ENCODE data around the gene CTCFL. TPM values are rescaled to one million over a fixed set of nuclear protein-coding genes. Genes with fewer than 3 reads are reported as not detected.

Gene CTCFL
- total and polyA plus RNA-seq, 2 of the 13 experiments (the other 11 are each of a cell fraction or from before 2014, with no cell fraction given): 0.04 TPM; not detected in 1

DNA sequence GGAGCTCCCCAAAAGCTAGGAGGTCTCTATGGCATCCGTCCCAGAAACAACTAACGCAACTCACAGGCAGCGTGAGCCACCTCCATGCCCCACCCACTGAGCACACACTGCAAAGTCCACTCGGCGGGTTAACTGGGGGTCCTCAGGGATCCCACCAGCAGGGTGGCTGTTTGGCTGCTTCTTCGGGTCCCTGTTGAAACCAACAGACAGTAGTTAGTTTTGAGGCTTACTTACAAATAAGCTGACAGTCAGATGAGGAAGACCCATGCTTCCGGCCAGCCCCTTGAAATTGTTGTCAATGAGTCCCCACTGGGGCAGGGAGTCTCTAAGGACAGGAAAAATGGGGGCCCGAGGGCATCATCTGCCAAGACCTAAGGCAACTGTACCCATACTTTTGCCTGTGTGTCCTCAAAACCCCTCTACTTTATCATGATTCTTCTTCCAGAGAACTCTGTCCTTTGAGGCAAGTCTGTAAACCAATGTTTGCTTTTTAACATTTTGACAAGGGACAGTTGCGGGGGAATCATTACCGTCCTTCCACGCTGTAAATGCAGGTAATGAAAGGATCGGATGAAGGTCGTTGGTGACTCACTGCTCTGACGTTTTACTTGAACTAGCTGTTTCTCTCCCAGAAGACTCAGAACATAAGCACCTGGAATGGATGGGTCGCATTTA is 33.8 kb upstream of the CTCFL start (continued):
- TF ChIP-seq, protein P1, sequence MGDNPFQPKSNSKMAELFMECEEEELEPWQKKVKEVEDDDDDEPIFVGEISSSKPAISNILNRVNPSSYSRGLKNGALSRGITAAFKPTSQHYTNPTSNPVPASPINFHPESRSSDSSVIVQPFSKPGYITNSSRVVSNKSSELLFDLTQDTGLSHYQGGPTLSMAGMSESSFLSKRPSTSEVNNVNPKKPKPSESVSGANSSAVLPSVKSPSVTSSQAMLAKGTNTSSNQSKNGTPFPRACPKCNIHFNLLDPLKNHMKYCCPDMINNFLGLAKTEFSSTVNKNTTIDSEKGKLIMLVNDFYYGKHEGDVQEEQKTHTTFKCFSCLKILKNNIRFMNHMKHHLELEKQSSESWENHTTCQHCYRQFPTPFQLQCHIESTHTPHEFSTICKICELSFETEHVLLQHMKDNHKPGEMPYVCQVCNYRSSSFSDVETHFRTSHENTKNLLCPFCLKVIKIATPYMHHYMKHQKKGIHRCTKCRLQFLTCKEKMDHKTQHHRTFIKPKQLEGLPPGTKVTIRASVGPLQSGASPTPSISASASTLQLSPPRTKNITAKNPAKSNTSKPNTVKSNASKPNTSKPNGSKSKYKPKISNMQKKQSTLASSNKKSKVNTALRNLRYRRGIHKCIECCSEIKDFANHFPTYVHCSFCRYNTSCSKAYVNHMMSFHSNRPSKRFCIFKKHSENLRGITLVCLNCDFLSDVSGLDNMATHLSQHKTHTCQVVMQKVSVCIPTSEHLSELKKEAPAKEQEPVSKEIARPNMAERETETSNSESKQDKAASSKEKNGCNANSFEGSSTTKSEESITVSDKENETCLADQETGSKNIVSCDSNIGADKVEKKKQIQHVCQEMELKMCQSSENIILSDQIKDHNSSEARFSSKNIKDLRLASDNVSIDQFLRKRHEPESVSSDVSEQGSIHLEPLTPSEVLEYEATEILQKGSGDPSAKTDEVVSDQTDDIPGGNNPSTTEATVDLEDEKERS (CRISPR knock-in tag; IDR thresholded peaks at IDR 0.05): peak; percentile 78; the same call in 1 of the 2 replicates
- TF ChIP-seq ZBTB7B (CRISPR knock-in tag; IDR thresholded peaks at IDR 0.05) (peak; percentile 91; the same call in 1 of the 2 replicates), MED8 (CRISPR knock-in tag; IDR thresholded peaks at IDR 0.05; ENCODE audit: insufficient replicate concordance) (no peak), ZNF512 (CRISPR knock-in tag; IDR thresholded peaks at IDR 0.05) (no peak), REL (CRISPR knock-in tag; conservative IDR thresholded peaks at IDR 0.05) (no peak), MXD4 (CRISPR knock-in tag; IDR thresholded peaks at IDR 0.05) (peak; percentile 39; the same call in 1 of the 2 replicates), ZNF772 (CRISPR knock-in tag; IDR thresholded peaks at IDR 0.05) (no peak), TBX2 (CRISPR knock-in tag; IDR thresholded peaks at IDR 0.05; ENCODE audit: borderline replicate concordance) (peak; percentile 47; the same call in 1 of the 2 replicates), ZNF138 (CRISPR knock-in tag; IDR thresholded peaks at IDR 0.05; ENCODE audit: low read depth) (no peak), STAG1 (CRISPR knock-in tag; IDR thresholded peaks at IDR 0.05) (no peak), ATF1 (CRISPR knock-in tag; IDR thresholded peaks at IDR 0.05) (no peak; the same call in 1 of the 2 replicates), ELF1 (CRISPR knock-in tag; IDR thresholded peaks at IDR 0.05) (no peak), MBD4 (IDR thresholded peaks at IDR 0.05; ENCODE audit: borderline replicate concordance, low read length) (no peak), ZFP91 (CRISPR knock-in tag; IDR thresholded peaks at IDR 0.05; ENCODE audit: borderline replicate concordance) (no peak), ATAD3A (CRISPR knock-in tag; IDR thresholded peaks at IDR 0.05) (no peak), TARDBP (CRISPR knock-in tag; IDR thresholded peaks at IDR 0.05) (peak; percentile 41; the same call in 1 of the 2 replicates)
- TF ChIP-seq, protein P2, sequence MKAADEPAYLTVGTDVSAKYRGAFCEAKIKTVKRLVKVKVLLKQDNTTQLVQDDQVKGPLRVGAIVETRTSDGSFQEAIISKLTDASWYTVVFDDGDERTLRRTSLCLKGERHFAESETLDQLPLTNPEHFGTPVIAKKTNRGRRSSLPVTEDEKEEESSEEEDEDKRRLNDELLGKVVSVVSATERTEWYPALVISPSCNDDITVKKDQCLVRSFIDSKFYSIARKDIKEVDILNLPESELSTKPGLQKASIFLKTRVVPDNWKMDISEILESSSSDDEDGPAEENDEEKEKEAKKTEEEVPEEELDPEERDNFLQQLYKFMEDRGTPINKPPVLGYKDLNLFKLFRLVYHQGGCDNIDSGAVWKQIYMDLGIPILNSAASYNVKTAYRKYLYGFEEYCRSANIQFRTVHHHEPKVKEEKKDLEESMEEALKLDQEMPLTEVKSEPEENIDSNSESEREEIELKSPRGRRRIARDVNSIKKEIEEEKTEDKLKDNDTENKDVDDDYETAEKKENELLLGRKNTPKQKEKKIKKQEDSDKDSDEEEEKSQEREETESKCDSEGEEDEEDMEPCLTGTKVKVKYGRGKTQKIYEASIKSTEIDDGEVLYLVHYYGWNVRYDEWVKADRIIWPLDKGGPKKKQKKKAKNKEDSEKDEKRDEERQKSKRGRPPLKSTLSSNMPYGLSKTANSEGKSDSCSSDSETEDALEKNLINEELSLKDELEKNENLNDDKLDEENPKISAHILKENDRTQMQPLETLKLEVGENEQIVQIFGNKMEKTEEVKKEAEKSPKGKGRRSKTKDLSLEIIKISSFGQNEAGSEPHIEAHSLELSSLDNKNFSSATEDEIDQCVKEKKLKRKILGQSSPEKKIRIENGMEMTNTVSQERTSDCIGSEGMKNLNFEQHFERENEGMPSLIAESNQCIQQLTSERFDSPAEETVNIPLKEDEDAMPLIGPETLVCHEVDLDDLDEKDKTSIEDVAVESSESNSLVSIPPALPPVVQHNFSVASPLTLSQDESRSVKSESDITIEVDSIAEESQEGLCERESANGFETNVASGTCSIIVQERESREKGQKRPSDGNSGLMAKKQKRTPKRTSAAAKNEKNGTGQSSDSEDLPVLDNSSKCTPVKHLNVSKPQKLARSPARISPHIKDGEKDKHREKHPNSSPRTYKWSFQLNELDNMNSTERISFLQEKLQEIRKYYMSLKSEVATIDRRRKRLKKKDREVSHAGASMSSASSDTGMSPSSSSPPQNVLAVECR (CRISPR knock-in tag; IDR thresholded peaks at IDR 0.05; ENCODE audit: borderline replicate concordance): peak; percentile 42; the same call in 1 of the 2 replicates
- TF ChIP-seq, protein P3, sequence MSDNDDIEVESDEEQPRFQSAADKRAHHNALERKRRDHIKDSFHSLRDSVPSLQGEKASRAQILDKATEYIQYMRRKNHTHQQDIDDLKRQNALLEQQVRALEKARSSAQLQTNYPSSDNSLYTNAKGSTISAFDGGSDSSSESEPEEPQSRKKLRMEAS (IDR thresholded peaks at IDR 0.05): no peak
